Smooth muscle cell (in vitro differentiated cells): ENCODE results near the gene MPND. TPM values are rescaled to one million over a fixed set of nuclear protein-coding genes. Genes with fewer than 3 reads are reported as not detected.

Source experiments
- DNase-seq: peaks from one replicate; lab custom pipeline; 2025; ENCODE audit not compliant: unreplicated experiment; lab: John Stamatoyannopoulos, UW
- H2AFZ ChIP-seq: fragments of 200-600 bp; sonication (generic); 2 replicates; pipeline ENCODE4 v1.6.0; 2016; ENCODE audit warnings: antibody characterized with exemption, low read depth, mild to moderate bottlenecking
- H3F3A ChIP-seq: fragments of 200-600 bp; sonication (generic); 2 replicates; pipeline ENCODE4 v1.6.0; 2017; ENCODE audit warnings: antibody characterized with exemption, low read depth
- H3K27ac ChIP-seq: fragments of 200-600 bp; sonication (generic); 2 replicates; pipeline ENCODE4 v1.5.1; 2016; ENCODE audit warnings: low read depth, mild to moderate bottlenecking
- H3K27me3 ChIP-seq: fragments of 200-600 bp; sonication (generic); 2 replicates; pipeline ENCODE4 v1.6.1; 2016; ENCODE audit warnings: low read depth, mild to moderate bottlenecking
- H3K36me3 ChIP-seq: fragments of 200-600 bp; sonication (generic); 2 replicates; pipeline ENCODE4 v1.5.1; 2016; ENCODE audit warnings: low read depth
- H3K4me1 ChIP-seq: fragments of 200-600 bp; sonication (generic); 2 replicates; pipeline ENCODE4 v1.5.1; 2016; ENCODE audit warnings: low read depth
- H3K4me2 ChIP-seq: fragments of 200-600 bp; sonication (generic); 2 replicates; pipeline ENCODE4 v1.6.0; 2016; ENCODE audit warnings: mild to moderate bottlenecking
- H3K4me3 ChIP-seq: fragments of 200-600 bp; sonication (generic); 2 replicates; pipeline ENCODE4 v1.5.1; 2016; ENCODE audit warnings: mild to moderate bottlenecking
- H3K79me2 ChIP-seq: fragments of 200-600 bp; sonication (generic); 2 replicates; pipeline ENCODE4 v1.6.0; 2016; ENCODE audit warnings: low read depth, mild to moderate bottlenecking
- H3K9ac ChIP-seq: fragments of 200-600 bp; sonication (generic); 2 replicates; pipeline ENCODE4 v1.6.0; 2016; ENCODE audit warnings: low read depth
- H3K9me3 ChIP-seq: fragments of 200-600 bp; sonication (generic); replicated peaks from 2 replicates; pipeline ENCODE4 v1.5.1; 2016; ENCODE audit warnings: low read depth
- H4K20me1 ChIP-seq: fragments of 200-600 bp; sonication (generic); 2 replicates; pipeline ENCODE4 v1.6.0; 2016; ENCODE audit warnings: low read depth
- WGBS: methylation state at CpG from one replicate; pipeline ENCODE4 v1.1.7; 2016; ENCODE audit warnings: low lambda C conversion rate; 5-methylcytosine and 5-hydroxymethylcytosine counted together
- polyA plus RNA-seq: library from polyadenylated mRNA; unstranded; fragments of >200 nt; fragmentation: Nextera tagmentation; extraction: Ambion mirVana; gene quantifications from 2 replicates; pipeline ENCODE4 v1.2.1, GENCODE V29; 2016
- total RNA-seq: library from RNA; depleted of rRNA; stranded (reverse); fragments of >200 nt; gene quantifications from 2 replicates; pipeline ENCODE4 v1.2.3, GENCODE V29; 2014
- TF ChIP-seq, protein P1 (sequence below): fragments of 200-600 bp; sonication (generic); IDR thresholded peaks from 2 replicates; pipeline ENCODE4 v1.5.1; 2017; ENCODE audit warnings: borderline replicate concordance, mild to moderate bottlenecking, antibody characterized with exemption; ENCODE audit not compliant: insufficient read depth, poor library complexity, severe bottlenecking

Gene MPND
- total and polyA plus RNA-seq, 2 experiments from 2014 or later, result 3.9 to 10.9 TPM

GRCh38 chr19:4368128-4368820 is 24.9 kb downstream of the MPND start:
- DNase-seq, result no peak
- Histone ChIP-seq H3K27ac (peak overlapping the region; percentile 46), H3K9ac (no peak overlapping the region), H3K79me2 (peaks cover 67% of the 10 kb centered on the region), H2AFZ (no peak overlapping the region), H3K27me3 (no peaks in the 10 kb centered on the region), H3K36me3 (no peaks in the 10 kb centered on the region), H3F3A (peaks cover 11% of the 10 kb centered on the region), H3K4me3 (no peak overlapping the region), H3K9me3 (no peaks in the 10 kb centered on the region), H3K4me1 (peaks cover 23% of the 10 kb centered on the region), H3K4me2 (no peak overlapping the region), H4K20me1 (peaks cover 93% of the 10 kb centered on the region)
- 80% methylated on average over 17 of the region's 19 CpGs for WGBS
- TF ChIP-seq, protein P1, sequence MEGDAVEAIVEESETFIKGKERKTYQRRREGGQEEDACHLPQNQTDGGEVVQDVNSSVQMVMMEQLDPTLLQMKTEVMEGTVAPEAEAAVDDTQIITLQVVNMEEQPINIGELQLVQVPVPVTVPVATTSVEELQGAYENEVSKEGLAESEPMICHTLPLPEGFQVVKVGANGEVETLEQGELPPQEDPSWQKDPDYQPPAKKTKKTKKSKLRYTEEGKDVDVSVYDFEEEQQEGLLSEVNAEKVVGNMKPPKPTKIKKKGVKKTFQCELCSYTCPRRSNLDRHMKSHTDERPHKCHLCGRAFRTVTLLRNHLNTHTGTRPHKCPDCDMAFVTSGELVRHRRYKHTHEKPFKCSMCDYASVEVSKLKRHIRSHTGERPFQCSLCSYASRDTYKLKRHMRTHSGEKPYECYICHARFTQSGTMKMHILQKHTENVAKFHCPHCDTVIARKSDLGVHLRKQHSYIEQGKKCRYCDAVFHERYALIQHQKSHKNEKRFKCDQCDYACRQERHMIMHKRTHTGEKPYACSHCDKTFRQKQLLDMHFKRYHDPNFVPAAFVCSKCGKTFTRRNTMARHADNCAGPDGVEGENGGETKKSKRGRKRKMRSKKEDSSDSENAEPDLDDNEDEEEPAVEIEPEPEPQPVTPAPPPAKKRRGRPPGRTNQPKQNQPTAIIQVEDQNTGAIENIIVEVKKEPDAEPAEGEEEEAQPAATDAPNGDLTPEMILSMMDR, result no peak

- peaks cover 70% of the 10 kb centered on the region for H3K79me2 ChIP-seq
- peaks cover 20% of the 10 kb centered on the region for H3F3A ChIP-seq
- H3K4me2 ChIP-seq, result peak overlapping the region; percentile 8
- H2AFZ ChIP-seq, result no peak overlapping the region
- peaks cover 34% of the 10 kb centered on the region for H3K4me1 ChIP-seq
- no peak overlapping the region for H3K9ac ChIP-seq
- H3K27ac ChIP-seq, result peak overlapping the region; percentile 46
- 77% methylated on average over 23 of the region's 25 CpGs for WGBS
- no peaks in the 10 kb centered on the region for H3K9me3 ChIP-seq
- TF ChIP-seq, protein P1, result no peak
- H3K4me3 ChIP-seq, result no peak overlapping the region
- peaks cover 94% of the 10 kb centered on the region for H4K20me1 ChIP-seq
- no peaks in the 10 kb centered on the region for H3K36me3 ChIP-seq
- DNase-seq, result no peak
- no peaks in the 10 kb centered on the region for H3K27me3 ChIP-seq
Measured at GRCh38 chr19:4369109-4369887, 25.9 kb downstream of the MPND start.

GRCh38 chr19:4369888-4370260 is 26.5 kb downstream of the MPND start:
- no peak overlapping the region for H3K4me3 ChIP-seq
- H3K9me3 ChIP-seq, result no peaks in the 10 kb centered on the region
- no peaks in the 10 kb centered on the region for H3K36me3 ChIP-seq
- H3F3A ChIP-seq, result peaks cover 22% of the 10 kb centered on the region
- no peak for DNase-seq
- no peak overlapping the region for H3K9ac ChIP-seq
- H3K79me2 ChIP-seq, result peaks cover 70% of the 10 kb centered on the region
- no peaks in the 10 kb centered on the region for H3K27me3 ChIP-seq
- peaks cover 100% of the 10 kb centered on the region for H4K20me1 ChIP-seq
- 59% methylated on average over 19 of the region's 21 CpGs for WGBS
- peak overlapping the region; percentile 46 for H3K27ac ChIP-seq
- TF ChIP-seq, protein P1, result peak; percentile 31
- H2AFZ ChIP-seq, result no peak overlapping the region
- peaks cover 37% of the 10 kb centered on the region for H3K4me1 ChIP-seq
- H3K4me2 ChIP-seq, result peak overlapping the region; percentile 8
